ENCODE results near the gene L3MBTL4.

L3MBTL4 gene

DNA sequence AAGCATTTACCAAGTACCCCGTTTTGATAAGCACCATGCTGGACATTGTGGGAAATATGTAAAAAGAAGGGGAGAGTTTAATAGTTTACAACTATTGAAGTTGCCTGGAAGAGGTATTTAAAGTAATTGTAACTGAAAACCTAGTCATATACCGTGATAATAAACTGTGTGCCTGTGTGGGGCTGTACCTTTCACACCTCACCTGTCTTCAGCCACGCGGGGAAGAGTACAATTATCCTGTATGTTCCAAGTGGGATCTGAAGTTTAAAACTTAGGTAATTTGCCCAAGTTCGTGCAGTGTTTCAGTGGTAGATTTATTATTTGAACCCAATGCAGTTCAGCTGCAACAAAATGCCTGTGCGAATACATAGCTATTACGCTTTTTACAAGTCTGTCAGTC lies 391.2 kb downstream of the L3MBTL4 start:
- no peak for DNase-seq (ENCODE audit: low spot score)

DNA sequence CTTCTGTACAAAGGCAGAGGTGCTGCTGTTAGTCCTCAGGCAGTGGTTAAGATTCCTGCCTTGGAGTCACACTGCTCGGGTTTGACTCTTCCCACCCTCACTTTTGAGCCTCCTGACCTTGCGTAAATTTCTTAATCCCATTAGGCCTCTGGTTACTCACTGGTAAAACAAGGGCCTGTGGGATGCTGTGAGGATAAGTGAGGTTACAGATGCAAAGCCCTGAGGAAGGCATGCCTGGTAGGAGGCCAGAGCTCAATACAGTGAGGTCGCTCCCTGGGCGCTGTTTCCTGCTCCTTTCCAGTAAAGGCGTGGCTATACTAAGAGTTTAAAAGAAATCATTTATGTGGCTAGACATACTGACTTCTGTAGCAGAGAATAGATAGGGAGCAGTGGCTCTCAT lies 391.9 kb downstream of the L3MBTL4 start:
- DNase-seq (ENCODE audit: low spot score): no peak

DNA sequence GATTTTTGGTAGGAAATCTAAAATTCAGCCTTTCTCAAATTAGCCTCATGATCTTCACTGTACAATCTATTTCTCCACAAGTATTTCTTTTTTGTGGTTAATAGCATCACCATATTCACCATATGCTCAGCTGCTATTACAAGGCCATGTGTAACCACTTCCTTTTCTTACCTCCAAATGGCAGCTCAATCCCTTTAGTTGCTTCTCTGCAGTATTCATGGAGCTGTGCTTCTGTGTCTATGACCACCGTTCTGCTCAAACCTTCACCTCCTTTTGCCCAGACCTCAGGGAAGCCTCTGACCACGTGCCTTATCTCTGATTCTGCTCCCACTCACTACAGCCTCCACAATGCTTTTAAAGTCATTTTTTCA lies 392.7 kb downstream of the L3MBTL4 start:
- DNase-seq (ENCODE audit: low spot score): no peak

DNA sequence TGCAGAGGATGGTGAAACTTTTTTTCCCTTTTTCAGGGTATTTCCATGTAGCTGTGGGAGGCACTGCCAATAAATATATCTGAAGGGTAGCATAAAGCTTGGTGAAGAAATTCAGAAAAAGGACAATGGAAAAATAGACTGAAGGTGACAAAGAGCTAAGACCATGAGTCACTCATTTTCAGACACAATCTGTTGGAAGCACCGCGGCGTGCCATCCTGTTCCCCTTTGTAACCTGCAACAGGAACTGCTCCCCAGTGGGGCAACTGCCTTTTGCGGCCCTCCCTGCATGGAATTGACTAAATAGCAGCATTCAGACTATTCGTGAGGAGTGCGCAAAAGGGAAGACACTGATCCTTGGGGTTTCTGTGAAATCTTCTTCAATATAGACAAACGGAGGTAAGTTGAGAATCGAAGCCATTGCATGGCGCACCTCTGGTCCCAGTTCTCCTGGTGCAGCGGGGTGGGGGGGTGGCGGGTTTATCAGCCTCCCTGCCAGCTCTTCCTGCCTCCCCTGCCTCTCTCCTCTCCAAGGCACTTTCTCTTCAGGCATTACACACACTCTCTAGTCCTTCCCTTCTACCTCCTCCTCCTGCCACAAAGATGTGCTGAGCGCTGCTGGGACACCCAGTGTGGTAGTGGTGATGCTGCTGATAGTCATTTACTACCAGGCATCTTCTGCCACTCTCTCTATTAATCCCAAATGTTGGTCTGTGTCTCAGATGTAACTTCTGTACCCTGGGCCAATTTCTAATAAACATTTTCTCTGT lies 393.2 kb downstream of the L3MBTL4 start:
- DNase-seq (ENCODE audit: low spot score): no peak

DNA sequence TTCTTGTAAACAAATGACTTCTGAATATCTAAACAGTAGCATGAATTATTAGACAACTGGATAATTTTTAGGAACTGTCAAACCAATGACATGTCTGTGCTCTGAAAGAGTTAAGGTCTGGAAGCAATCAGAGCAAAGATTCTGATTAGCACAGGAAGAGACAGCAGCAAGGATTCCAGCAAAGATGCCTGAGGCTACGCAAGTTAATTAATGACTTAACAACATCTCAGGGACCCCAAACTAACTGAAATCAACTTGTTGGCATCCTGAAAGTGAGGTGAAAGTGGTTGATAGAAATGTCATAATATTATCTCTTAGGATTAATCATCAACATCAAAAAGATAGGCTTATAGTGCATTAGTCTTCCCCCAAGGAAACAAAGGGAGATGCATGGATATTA lies 396.0 kb downstream of the L3MBTL4 start:
- no peak for DNase-seq (ENCODE audit: low spot score)

DNA sequence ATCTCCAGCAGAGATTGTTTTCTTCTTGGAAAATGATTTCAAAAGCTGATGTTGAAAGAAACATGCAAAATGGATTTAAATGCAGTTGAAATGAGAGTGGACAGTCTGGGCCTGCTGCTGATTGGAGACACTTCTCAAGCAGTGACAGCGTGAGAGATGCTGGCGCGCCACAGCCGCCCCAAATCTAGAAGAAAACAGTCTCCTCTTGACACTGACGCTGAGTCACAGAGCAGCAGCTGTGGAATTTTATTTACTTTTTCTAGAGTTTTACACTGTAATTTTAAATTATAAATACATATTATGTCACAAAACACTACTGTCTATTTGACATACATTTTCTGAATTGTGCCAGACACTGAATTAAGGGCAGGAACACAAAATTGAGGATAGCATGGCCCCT lies 397.5 kb downstream of the L3MBTL4 start:
- no peak for DNase-seq (ENCODE audit: low spot score)

DNA sequence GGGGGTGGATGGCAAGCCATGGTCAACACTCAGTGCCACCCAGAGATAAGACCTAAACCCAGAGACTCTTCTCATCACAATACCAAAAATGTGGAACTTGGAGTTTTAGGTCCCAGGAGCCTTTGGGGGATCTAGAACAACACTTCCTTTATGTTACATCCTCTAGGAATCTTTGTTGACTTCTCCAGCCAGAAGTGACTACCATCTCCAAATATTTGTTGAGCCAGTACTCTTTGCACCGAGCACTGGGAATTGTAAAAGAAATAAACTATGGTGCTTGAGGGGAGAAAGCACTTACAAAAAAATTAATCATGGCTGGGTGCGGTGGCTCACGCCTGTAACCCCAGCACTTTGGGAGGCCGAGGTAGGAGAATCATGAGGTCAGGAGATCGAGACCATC lies 399.3 kb downstream of the L3MBTL4 start:
- DNase-seq (ENCODE audit: low spot score): no peak

DNA sequence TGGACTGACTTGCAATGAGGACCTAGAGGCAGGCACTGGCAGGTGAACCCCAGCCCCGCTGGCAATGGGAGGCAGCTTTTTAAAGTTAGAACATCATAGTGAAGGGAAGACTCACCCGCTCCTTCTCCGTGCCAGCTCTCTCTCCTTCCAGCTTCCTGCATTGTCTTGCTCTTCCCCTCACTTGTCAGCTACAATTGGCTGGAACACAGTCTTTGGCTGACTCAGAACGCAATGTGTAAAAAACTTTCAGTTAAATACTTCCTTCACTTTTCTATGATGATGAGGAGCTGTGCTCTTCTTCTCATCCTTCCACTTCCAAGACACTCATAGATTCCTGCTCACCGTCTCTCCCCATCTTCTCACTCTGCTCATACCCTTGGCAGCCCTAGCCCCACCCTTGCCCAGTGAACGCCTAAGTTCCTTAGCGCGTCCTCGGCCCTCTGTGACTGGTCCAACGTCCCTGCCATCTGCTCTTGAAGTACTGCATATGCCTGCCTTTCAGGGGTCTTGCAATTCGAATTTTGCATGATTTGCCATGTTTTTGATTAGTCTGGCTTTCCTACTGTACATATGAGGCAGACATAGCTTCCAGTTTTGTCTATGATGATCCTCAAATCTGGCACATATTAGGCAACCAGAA lies 401.4 kb downstream of the L3MBTL4 start:
- no peak for DNase-seq (ENCODE audit: low spot score)

DNA sequence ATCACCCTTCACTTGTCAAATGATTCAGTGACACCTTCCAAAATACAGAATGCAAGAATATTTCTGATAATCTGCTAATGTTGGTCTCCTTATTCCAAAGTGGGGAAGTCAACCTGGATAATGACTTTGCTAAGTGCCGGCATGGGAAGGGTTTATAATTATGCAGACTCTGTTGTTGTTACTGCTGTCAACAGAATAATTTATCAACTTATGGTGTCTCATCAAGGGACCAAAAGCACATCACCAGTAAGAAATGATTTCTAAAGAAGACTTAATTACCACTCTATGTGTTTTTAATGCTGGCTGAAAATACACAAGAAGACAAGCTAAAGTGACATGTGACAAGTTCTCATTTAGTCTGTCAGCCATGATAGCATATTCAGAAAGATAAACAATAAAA lies 403.8 kb downstream of the L3MBTL4 start:
- DNase-seq (ENCODE audit: low spot score): no peak

DNA sequence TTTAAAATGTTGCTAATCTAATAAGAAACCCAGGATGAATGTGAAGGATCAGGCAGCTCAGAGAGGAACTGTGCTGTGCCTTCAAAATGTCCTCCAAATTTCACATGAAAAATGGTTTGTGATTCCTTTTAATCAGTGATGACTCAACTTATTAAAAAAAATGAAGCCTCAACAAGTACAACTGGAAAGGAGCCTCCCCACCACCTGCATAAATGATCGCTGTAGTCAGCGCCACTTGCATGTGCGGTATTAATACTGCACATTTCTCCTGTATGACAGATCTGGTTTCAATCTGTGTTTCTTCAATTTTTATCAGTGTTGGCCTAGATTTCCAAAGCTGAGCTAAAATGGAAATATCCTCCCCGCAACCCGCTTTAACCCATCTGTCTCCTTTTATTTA lies 404.4 kb downstream of the L3MBTL4 start:
- no peak for DNase-seq (ENCODE audit: low spot score)

DNA sequence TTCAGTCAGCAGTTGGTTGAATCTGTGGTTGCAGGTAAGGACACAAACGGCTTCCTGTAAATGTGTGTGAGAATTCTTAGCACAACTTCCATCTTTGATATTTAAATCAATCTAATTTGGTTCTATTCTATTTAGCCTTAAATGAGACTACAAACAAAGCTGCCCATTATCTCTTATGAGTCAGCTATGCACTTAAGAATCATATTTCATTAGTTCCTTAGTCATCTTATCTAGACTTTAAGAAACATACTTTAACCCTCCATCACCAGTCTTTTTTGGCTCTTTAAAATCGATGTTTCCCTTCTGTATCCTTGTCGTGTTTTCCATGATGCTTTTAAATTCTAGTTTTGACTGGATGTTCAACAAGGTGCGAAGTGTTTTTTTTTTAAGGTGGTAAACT lies 405.0 kb downstream of the L3MBTL4 start:
- DNase-seq (ENCODE audit: low spot score): no peak

DNA sequence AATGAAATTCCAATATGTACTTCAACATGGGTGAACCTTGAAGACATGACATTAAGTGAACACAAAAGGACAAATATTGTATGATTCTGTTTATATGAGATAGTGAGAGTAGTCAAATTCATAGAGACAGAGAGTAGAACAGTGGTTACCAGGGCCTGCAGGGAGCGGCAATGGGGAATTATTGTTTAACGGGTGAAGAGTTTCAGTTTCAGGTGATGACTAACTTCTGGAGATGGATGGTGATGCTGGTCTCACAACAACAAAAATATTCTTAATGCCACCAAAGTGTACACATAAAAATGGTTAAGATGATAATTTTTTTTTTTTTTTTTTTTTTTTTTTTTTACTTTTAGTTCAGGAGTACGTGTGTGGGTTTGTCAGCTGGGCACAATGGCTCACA lies 410.0 kb downstream of the L3MBTL4 start:
- no peak for DNase-seq (ENCODE audit: low spot score)

DNA sequence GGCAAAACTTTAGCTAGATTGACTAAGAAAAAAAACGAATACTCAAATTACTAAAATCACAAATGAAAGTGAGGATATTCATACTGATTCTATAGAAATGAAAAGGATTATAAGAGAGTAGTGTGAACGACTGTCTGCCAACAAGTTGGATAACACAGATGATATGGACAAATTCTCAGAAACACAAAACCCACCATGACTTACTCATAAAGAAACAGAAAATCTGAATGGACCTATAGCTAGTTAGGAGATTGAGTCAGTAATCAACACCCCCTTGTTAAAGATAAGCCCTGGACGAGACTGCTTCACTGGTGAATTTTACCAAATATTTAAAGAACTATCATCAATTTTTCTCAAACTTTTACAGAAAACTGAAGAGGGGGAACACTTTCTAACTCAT lies 410.6 kb downstream of the L3MBTL4 start:
- no peak for DNase-seq (ENCODE audit: low spot score)

DNA sequence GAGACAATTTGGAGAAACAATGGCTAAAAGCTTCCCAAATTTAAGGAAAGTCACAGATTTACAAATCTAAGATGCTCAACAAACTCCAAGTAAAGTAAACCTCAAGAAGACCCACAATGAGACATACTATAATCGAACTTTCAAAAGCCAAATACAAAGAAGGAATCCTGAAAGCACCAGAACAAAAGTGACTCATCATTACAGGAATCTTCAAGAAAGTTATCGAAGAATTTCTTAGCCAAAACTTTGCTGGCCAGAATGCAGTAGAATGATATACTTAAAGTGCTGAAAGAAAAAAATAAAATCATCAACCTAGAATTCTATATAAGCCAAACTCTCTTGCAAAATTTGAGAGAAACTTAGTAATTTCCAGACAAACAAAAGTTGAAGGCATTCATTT lies 412.8 kb downstream of the L3MBTL4 start:
- no peak for DNase-seq (ENCODE audit: low spot score)

DNA sequence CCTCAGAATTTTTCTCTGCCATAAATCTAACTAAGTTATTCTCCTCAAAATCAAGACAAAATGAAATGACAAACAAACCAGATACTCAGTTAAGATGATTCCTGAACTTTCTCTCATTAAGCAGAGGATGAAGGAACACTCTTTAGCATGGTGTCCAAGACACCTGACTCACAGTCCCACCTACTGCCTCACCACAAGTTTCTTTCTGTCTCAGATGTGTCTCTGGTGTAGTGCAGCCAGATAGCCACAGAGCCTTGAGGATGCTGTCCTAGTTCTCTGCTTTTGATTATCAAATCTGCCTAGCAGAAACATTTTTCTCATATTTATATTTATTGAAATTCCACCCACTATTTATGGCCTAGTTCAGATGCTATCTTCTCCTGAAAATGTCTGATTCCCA lies 415.8 kb downstream of the L3MBTL4 start:
- no peak for DNase-seq (ENCODE audit: low spot score)

DNA sequence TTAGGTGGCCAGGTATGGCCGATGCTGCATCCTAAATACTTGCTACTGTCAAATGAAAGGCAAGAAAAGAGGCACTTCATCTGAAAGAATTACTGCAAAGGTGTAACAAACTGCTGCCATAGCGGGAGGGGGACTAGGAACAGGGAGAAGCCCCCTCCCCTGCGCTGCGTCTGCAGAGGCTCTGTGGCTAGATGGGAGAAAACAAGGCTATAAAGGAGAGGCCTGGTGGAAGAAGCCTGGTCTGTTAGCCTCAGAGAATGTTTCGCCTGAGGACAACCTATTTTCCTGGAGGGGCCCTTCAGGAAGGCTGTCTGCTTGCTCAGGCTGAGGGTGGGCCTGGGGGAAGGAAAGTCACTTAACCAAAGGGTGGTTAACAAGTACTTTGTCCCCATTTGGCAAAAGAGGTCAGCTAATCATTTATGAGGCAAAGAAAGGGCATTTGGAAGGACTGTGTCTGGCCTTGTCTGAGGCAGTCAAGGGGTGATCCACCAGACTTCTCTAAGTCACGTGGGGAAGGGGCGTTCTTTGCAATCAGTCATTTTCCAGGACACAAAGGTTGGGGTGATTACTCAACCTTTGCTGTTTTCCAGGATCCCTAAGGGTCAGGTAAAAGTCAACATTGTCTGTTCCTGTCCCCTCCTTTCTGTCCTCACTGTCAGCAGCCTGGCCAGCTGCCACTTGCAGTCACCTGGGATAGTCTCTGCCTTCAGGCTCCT lies 416.4 kb downstream of the L3MBTL4 start:
- DNase-seq (ENCODE audit: low spot score): no peak

DNA sequence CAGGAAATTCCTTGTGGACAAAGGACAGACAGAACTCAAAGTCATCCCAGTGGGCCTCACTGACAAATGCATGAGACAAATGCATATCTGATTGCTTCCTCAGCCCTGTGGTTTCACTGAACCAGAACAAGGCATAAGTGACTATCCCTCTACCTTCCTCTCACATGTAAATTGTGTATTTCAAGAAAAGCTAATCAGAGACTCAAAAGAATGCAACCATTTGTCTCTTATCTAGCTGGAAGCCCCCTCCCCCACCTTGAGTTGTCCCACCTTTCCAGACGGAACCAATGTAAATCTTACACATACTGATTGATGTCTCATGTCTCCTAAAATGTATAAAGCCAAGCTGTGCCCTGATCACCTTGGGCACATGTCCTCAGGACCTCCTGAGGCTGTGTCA lies 417.4 kb downstream of the L3MBTL4 start:
- no peak for DNase-seq (ENCODE audit: low spot score)

DNA sequence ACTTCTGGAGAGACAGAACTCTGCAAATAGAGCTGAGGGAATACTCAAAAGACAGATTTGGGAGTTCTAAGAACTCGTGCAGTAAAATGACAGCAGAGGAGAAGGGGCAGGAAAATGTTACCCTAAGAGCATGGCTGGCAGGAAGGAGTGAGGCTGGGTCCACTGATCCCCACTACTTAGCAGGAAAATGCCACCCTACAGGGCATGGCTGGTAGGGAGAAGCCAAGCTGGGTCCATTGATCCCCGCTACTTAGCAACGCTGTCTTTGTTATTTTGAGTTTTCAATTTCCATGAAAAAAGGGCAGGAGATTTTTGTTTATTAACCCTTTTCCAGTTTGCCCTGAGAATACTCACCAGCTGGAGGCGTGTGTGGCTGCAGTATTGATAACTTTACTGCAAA lies 419.1 kb downstream of the L3MBTL4 start:
- DNase-seq (ENCODE audit: low spot score): no peak

DNA sequence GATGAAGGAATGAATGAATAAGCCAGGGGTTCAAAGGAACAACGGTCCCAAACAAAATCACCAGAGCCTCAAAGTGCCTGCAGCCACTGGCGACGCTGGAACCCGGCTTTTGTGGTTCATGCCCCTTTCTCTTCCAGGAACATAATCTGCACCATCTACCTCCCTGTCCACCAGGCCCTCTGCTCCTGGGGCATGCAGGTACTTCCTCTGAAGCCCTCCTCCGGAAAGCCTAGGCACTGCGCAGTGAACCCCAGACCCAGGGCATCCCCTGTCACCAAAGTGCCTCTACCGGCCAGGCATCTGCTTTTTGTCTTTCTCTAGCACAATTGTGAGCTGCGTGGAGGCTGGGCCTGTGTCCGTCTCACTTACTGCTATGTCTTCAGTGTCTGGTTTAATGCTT lies 420.8 kb downstream of the L3MBTL4 start:
- DNase-seq (ENCODE audit: low spot score): no peak

DNA sequence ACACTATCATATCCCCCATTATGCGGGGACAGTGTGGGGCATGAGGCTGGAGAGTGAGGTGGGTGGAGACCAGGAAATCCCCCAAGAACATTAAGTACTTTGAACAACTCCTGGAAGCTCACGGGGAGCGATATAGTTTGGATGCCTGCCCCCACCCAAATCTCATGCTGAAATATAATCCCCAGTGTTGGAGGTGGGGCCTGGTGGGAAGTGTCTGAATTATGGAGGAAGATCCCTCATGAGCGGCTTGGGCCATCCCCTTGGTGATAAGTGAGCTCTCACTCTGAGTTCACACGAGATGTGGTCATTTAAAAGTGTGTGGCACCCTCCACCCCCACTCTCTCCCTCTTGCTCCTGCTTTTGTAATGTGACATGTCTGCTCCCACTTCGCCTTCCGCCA lies 422.3 kb downstream of the L3MBTL4 start:
- DNase-seq (ENCODE audit: low spot score): no peak

DNA sequence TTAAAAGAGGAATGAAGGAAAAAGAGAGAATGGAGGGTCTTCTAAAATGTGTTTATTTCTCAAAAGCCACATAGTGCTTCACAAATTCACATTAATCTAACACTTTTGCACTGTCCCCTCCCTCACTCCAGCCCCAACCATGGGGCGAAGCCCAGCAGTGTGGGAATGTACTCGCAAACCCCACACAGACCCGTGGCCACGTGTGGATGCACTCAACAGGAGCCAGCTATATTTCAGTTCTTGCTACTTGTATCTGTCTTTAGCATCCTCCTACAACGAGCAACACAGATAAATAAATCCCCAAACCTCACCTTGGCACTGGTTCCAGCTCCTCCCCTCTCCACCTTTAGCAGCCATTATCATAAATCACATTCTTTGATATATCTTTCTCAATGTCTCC lies 427.5 kb downstream of the L3MBTL4 start:
- no peak for DNase-seq (ENCODE audit: low spot score)

DNA sequence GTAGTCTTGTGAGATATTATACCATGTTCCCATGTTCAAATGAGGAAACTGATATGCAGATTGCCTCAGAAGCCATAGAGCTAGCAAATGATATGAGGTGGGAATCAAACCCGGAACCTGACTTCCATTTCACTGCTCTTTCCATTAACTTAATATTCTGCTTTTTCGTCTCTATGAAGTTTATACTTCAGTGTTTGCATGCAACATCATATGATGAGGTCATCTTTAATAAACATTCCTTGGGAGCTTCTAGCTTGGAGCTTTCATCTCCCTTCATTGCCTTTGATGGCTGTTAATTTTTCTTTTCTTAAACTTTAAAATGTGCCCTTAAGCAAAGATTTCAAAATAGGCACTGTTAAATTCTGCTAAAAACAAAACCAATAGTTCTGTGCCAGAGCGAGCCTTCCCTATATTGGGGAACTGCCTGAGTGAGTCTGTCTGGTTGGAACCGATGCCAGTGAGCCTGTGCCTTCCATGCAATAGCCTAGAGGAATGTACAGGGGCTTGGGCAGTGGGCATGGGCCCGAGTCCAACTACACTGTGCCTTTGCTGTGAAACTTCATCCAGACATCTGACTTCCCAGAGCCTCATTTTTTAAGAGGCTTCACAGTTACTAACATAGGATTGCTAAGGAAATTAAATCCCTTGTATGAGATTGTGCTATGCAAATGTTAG lies 428.3 kb downstream of the L3MBTL4 start:
- no peak for DNase-seq (ENCODE audit: low spot score)

DNA sequence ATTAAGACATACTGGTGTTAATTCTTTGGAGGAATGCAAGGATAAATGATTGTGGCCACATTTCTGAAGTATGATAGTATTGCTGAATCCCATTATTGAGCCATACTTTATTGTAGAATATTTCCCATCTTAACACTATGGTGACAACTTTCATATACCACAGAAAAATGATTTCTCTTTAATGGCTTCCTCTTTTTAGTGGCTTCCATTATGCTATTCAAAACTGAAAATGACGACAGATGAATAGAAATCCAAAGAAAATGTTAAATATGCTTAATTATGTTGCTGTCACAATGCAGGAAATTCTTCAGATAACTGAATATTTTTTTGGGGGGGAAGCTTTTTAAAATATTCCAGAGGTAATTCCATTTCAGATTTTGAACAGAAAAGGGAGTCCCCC lies 430.5 kb downstream of the L3MBTL4 start:
- no peak for DNase-seq (ENCODE audit: low spot score)
